Measurements from ENCODE around the gene GRK5. TPM values are rescaled to one million over a fixed set of nuclear protein-coding genes. Genes with fewer than 3 reads are reported as not detected.
A peak's percentile ranks its signal among the peaks of the same experiment; 100 is the strongest.

The GRK5 gene
- total and polyA plus RNA-seq, 8 donors, result 10.9 to 95.9 (median 34.0) TPM

GRCh38 chr10:119409906-119410305, 202.5 kb downstream of the GRK5 start:
- Histone ChIP-seq H3K4me3 (no peak overlapping the region), H3K4me1 (peaks cover 20 to 73% (median 28%) of the 10 kb centered on the region in 4 donors), H3K36me3 (peaks cover 0 to 8% (median 0%) of the 10 kb centered on the region in 4 donors), H3K9me3 (no peaks in the 10 kb centered on the region), H3K27ac (peak overlapping the region; percentile 45 to 88 (median 76)), H3K27me3 (no peaks in the 10 kb centered on the region)
- TF ChIP-seq POLR2AphosphoS5 (IDR thresholded peaks at IDR 0.05), result peak; percentile 44 to 86 (median 80)
- peak; percentile 35 for TF ChIP-seq EP300 (IDR thresholded peaks at IDR 0.05)
- TF ChIP-seq POLR2A (IDR thresholded peaks at IDR 0.05), result no peak
- DNase-seq, result peak; percentile 58 to 86
- intact Hi-C loops (cut with DNase I; ENCODE audit: low total_unique reads), result loop anchor here (10.0 kb wide), 1 partner anchor 205 kb away; the partner anchor contains the start of gene GRK5
- 66 to 90% (median 74%) methylated on average over 11 to 18 of the region's 18 CpGs for WGBS, 5 donors

GRCh38 chr10:119410361-119411116, 203.2 kb downstream of the GRK5 start:
- Histone ChIP-seq H3K4me3 (no peak overlapping the region), H3K4me1 (peaks cover 20 to 73% (median 29%) of the 10 kb centered on the region in 4 donors), H3K36me3 (peaks cover 0 to 8% (median 0%) of the 10 kb centered on the region in 4 donors), H3K9me3 (no peaks in the 10 kb centered on the region), H3K27me3 (no peaks in the 10 kb centered on the region), H3K27ac (peak overlapping the region; percentile 20 to 88 (median 76))
- TF ChIP-seq CTCF (IDR thresholded peaks at IDR 0.05) (no peak), EP300 (IDR thresholded peaks at IDR 0.05) (no peak), POLR2AphosphoS5 (IDR thresholded peaks at IDR 0.05) (no peak), POLR2A (IDR thresholded peaks at IDR 0.05) (no peak)
- 73 to 93% (median 82%) methylated on average over 7 to 9 of the region's 9 CpGs for WGBS, 5 donors
- DNase-seq, result no peak
- intact Hi-C loops (cut with DNase I; ENCODE audit: low total_unique reads), result loop anchor here (10.0 kb wide), 1 partner anchor 206 kb away; the partner anchor contains the start of gene GRK5

GRCh38 chr10:119412244-119413092, 205.1 kb downstream of the GRK5 start:
- intact Hi-C loops (cut with DNase I; ENCODE audit: low total_unique reads), result loop anchor here (10.0 kb wide), 1 partner anchor 208 kb away; the partner anchor contains the start of gene GRK5

GRCh38 chr10:119413093-119413453, 205.7 kb downstream of the GRK5 start:
- TF ChIP-seq POLR2A (IDR thresholded peaks at IDR 0.05) (no peak), POLR2AphosphoS5 (IDR thresholded peaks at IDR 0.05) (no peak)
- WGBS, 5 donors, result 80 to 84% (median 81%) methylated on average over 9 of the region's 9 CpGs
- DNase-seq, result no peak
- Histone ChIP-seq H3K27ac (peak overlapping the region; percentile 54 to 88 (median 76)), H3K4me1 (peaks cover 16 to 52% (median 32%) of the 10 kb centered on the region in 4 donors), H3K36me3 (peaks cover 0 to 8% (median 0%) of the 10 kb centered on the region in 4 donors), H3K27me3 (no peaks in the 10 kb centered on the region), H3K9me3 (no peaks in the 10 kb centered on the region), H3K4me3 (no peak overlapping the region)
- intact Hi-C loops (cut with DNase I; ENCODE audit: low total_unique reads), result loop anchor here (10.0 kb wide), 1 partner anchor 208 kb away; the partner anchor contains the start of gene GRK5

More at GRCh38 chr10:119412244-119413092, 205.1 kb downstream of the GRK5 start:
- Histone ChIP-seq H3K27ac (peak overlapping the region; percentile 60 to 88 (median 76)), H3K9me3 (no peaks in the 10 kb centered on the region), H3K27me3 (no peaks in the 10 kb centered on the region), H3K4me3 (no peak overlapping the region), H3K36me3 (peaks cover 0 to 8% (median 0%) of the 10 kb centered on the region in 4 donors), H3K4me1 (peaks cover 16 to 56% (median 32%) of the 10 kb centered on the region in 4 donors)
- peak; percentile 74 to 81 for DNase-seq
- 32 to 51% (median 37%) methylated on average over 30 to 31 of the region's 31 CpGs for WGBS, 5 donors
- TF ChIP-seq CTCF (IDR thresholded peaks at IDR 0.05) (no peak), EP300 (IDR thresholded peaks at IDR 0.05) (no peak), POLR2A (IDR thresholded peaks at IDR 0.05) (no peak), POLR2AphosphoS5 (IDR thresholded peaks at IDR 0.05) (peak; percentile 21 to 69 (median 38))
